Right atrium auricular region (tissue), 2 donors: ENCODE data around the gene JPH3. TPM values are rescaled to one million over a fixed set of nuclear protein-coding genes. Genes with fewer than 3 reads are reported as not detected.

Source experiments
- DNase-seq: peaks from one replicate; pipeline ENCODE4 v3.0.0-alpha.2; 2019; ENCODE audit warnings: low spot score
- H3K27ac ChIP-seq, 2 donors: fragments of 200-600 bp; sonication (generic); 1 replicate in 1 of 2; 2 replicates in 1 of 2; pipeline ENCODE4 v1.5.1; 2016 to 2019
- H3K27me3 ChIP-seq, 2 donors: fragments of 200-600 bp; sonication (generic); one replicate each; pipeline versions ENCODE4 v1.5.1 to v1.6.0; 2017 to 2019
- H3K36me3 ChIP-seq: fragments of 200-600 bp; sonication (generic); one replicate; pipeline ENCODE4 v1.5.1; 2016
- H3K4me1 ChIP-seq, 2 donors: fragments of 200-600 bp; sonication (generic); one replicate each; pipeline versions ENCODE4 v1.5.1 to v1.6.0; 2017 to 2019
- H3K4me3 ChIP-seq, 2 donors: fragments of 200-600 bp; sonication (generic); 1 replicate in 1 of 2; 2 replicates in 1 of 2; pipeline ENCODE4 v1.5.1; 2017 to 2019; ENCODE audit warnings: mild to moderate bottlenecking in 1 of 2, moderate library complexity in 1 of 2
- H3K9me3 ChIP-seq, 2 donors: fragments of 200-600 bp; sonication (generic); one replicate each; pipeline ENCODE4 v1.5.1; 2019
- CTCF ChIP-seq, 2 donors: fragments of 200-600 bp; sonication (generic); IDR thresholded peaks; one replicate each; pipeline ENCODE4 v1.5.1; 2019; ENCODE audit warnings: antibody characterized with exemption in 2 of 2
- total RNA-seq, 2 donors: library from RNA; depleted of rRNA; stranded (reverse); fragments of >200 nt; gene quantifications; one replicate each; pipeline ENCODE4 v1.1.0, GENCODE V29; 2016

JPH3 gene
- total RNA-seq, 2 donors from 2014 or later, result 0.08 to 0.11 TPM

DNA sequence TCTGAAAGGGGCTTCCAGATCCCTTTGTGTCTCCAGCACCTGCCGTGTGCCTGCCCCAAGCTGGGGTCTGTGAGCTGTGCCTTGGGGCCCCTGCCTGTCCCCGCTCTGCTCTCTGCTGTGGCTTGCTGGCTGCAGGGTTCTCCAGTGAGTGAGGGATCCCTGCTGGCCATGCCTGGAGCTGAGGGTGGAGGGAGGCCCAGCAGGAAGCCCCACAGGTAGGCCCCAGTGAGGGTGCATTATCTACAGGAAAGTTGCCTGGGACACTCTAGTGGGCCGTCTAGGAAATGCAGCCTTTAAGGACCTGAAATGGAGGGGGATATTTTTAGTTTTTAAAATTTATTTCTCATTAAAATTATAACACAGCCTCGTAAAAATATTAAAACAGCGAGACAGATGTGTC lies 50.9 kb downstream of the JPH3 start:
- Histone ChIP-seq H3K36me3 (no peaks in the 10 kb centered on the region), H3K27ac (no peak overlapping the region), H3K4me3 (no peak overlapping the region), H3K9me3 (peaks cover 0 to 6% of the 10 kb centered on the region in 2 donors), H3K27me3 (no peaks in the 10 kb centered on the region), H3K4me1 (no peaks in the 10 kb centered on the region)
- TF ChIP-seq CTCF (IDR thresholded peaks at IDR 0.05), result peak in 1 of 2 donors; percentile 25
- no peak for DNase-seq

DNA sequence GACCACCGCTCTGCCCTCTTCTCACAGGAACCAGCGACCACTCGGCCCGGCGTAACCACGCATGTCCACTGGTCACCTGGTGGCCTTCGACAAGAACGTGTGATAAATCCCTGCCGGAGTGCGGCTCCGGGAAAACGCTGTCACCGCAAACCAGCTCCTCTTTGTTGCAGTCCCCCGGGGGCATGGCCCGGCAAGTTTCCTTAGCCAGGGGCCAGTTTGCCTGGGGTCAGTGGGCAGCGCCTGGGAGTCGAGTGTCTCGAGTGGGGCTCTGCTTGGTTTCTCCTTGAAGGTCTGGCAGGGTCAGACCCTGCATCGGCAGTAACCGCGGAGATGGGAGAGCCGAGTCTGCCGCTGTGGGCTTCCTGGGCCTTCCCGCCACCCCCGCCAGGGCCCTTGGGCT lies 52.5 kb downstream of the JPH3 start:
- no peak overlapping the region for H3K4me3 ChIP-seq
- DNase-seq, result no peak
- peaks cover 0 to 6% of the 10 kb centered on the region in 2 donors for H3K9me3 ChIP-seq
- H3K4me1 ChIP-seq, result no peaks in the 10 kb centered on the region
- no peaks in the 10 kb centered on the region for H3K27me3 ChIP-seq
- no peaks in the 10 kb centered on the region for H3K36me3 ChIP-seq
- no peak for TF ChIP-seq CTCF (IDR thresholded peaks at IDR 0.05)
- H3K27ac ChIP-seq, result no peak overlapping the region

GRCh38 chr16:87656328-87656727 lies 54.0 kb downstream of the JPH3 start:
- H3K9me3 ChIP-seq, result peaks cover 0 to 6% of the 10 kb centered on the region in 2 donors
- no peak for TF ChIP-seq CTCF (IDR thresholded peaks at IDR 0.05)
- H3K27me3 ChIP-seq, result no peaks in the 10 kb centered on the region
- no peak overlapping the region for H3K4me3 ChIP-seq
- no peak for DNase-seq
- no peaks in the 10 kb centered on the region for H3K36me3 ChIP-seq
- H3K4me1 ChIP-seq, result no peaks in the 10 kb centered on the region
- H3K27ac ChIP-seq, result no peak overlapping the region

DNA sequence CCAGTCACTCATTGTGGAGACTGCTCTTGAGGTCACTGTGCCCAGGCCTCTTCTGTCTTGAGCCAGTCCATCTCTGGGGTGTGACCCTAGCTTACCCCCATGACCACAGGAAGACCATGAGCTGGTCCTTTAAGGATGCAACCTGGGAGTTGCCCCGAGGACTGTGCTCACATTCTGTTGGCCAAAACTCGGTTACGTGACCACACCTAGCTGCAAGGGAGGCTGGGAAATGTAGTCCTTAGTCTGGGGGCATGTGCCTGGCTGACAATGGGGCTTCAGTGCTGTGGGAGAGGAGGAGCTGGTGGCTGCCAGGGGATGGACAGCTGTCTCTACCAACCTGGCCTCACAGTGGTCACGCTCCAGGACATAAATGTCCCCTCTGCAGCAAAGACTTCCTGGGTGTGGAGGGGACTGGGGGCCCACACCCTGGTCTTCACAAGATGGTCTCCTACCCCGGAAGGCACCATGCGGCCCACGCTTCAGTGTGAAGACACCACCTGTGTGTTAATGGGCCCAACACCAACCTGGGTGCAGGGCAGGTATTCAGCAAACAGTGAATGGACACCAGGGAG lies 55.4 kb downstream of the JPH3 start:
- no peaks in the 10 kb centered on the region for H3K4me1 ChIP-seq
- DNase-seq, result no peak
- H3K4me3 ChIP-seq, result no peak overlapping the region
- H3K9me3 ChIP-seq, result peaks cover 0 to 6% of the 10 kb centered on the region in 2 donors
- no peaks in the 10 kb centered on the region for H3K36me3 ChIP-seq
- no peak overlapping the region for H3K27ac ChIP-seq
- H3K27me3 ChIP-seq, result no peaks in the 10 kb centered on the region
- no peak for TF ChIP-seq CTCF (IDR thresholded peaks at IDR 0.05)

DNA sequence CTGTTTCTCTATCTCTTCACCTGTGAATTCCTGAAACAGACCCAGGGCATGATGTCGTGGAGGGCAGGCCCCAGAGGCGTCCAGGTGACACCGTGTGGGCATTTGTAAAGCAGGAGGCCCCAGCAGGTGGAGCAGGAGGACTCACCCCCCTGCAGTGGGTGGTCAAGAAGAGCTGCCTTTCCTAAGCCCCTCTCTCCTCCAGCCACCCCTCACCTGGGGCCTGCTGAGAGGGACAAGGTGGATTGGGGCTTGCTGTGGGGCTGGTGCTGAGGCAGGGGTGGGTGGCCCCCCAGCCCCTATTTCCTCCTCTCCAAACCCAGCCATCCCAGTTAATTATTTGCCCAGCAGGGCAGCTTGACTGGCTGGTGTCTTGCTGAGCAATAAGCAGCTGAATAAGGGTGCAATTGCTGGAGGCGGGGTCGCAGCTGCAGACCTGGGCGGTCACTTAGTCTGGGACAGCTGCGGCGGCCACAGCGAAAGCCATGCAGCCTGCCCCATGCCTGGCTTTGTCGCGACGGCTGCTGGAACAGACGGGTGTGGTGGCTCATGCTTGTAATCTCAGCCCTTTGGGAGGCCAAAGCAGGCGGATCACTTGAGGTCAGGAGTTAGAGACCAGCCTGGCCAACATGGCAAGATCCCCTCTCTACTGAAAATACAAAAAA lies 56.4 kb downstream of the JPH3 start:
- no peak for DNase-seq
- Histone ChIP-seq H3K4me3 (no peak overlapping the region), H3K27ac (no peak overlapping the region), H3K36me3 (no peaks in the 10 kb centered on the region), H3K4me1 (no peaks in the 10 kb centered on the region), H3K27me3 (no peaks in the 10 kb centered on the region), H3K9me3 (peaks cover 0 to 6% of the 10 kb centered on the region in 2 donors)
- TF ChIP-seq CTCF (IDR thresholded peaks at IDR 0.05), result no peak

DNA sequence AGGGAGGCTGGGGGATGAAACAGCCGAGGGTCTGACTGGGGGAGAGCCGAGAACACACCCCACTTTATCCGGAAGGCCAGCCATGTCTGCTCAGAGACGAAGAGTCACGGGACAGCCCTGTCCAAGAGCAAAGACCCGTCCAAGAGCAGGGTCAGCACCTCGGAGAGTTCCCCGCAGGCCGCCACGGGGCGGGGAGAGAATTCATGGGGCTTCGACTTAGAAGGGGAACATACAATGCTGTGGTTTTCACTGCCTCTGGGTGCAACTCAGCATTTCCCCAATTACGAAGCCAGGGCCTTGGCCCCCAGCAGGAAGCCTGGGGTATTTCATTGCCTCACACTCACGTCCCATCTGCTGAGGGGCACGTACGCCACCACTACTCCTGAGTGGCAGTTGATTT lies 59.3 kb downstream of the JPH3 start:
- Histone ChIP-seq H3K9me3 (peaks cover 0 to 6% of the 10 kb centered on the region in 2 donors), H3K36me3 (no peaks in the 10 kb centered on the region), H3K27me3 (no peaks in the 10 kb centered on the region), H3K4me1 (no peaks in the 10 kb centered on the region), H3K27ac (no peak overlapping the region), H3K4me3 (no peak overlapping the region)
- TF ChIP-seq CTCF (IDR thresholded peaks at IDR 0.05), result no peak
- no peak for DNase-seq
